GM13976 (cell line): ENCODE measurements around the gene SCGB1A1.
A peak's percentile ranks its signal among the peaks of the same experiment; 100 is the strongest.

Source experiments
- DNase-seq: peaks from one replicate; pipeline ENCODE4 v3.0.0; 2012; ENCODE audit warnings: low spot score
- CTCF ChIP-seq: IDR thresholded peaks from 2 replicates; pipeline ENCODE4 v1.5.1; 2012; ENCODE audit warnings: borderline replicate concordance, mild to moderate bottlenecking; ENCODE audit not compliant: insufficient read depth; ENCODE audit errors: extremely low read depth, missing control alignments, control extremely low read depth
- in situ Hi-C: fragments of 300-500 bp; cut with MboI; formaldehyde crosslinking; loops from one replicate; pipeline ENCODE4 v1.12.0; 2022; ENCODE audit warnings: low sequenced_read_pairs, mixed read lengths, inconsistent platforms; ENCODE audit not compliant: unreplicated experiment

SCGB1A1 gene

GRCh38 chr11:62435846-62436660 is 17.2 kb downstream of the SCGB1A1 start:
- no peak for TF ChIP-seq CTCF
- DNase-seq, result no peak
- in situ Hi-C loops, result no loop called here

- no peak for DNase-seq
- no peak for TF ChIP-seq CTCF
- in situ Hi-C loops, result no loop called here
These were observed 18.8 kb downstream of the SCGB1A1 start for GRCh38 chr11:62437616-62438015.

- in situ Hi-C loops, result no loop called here
- no peak for TF ChIP-seq CTCF
- no peak for DNase-seq
These were observed 19.8 kb downstream of the SCGB1A1 start for GRCh38 chr11:62438641-62439040.

- DNase-seq, result no peak
- in situ Hi-C loops, result no loop called here
- no peak for TF ChIP-seq CTCF
These were observed 21.2 kb downstream of the SCGB1A1 start for GRCh38 chr11:62439785-62440602.

- in situ Hi-C loops, result no loop called here
- no peak for DNase-seq
- TF ChIP-seq CTCF, result no peak
These were observed 24.8 kb downstream of the SCGB1A1 start for GRCh38 chr11:62443390-62444235.

GRCh38 chr11:62444236-62444833 is 25.5 kb downstream of the SCGB1A1 start:
- TF ChIP-seq CTCF, result no peak
- in situ Hi-C loops, result no loop called here
- peak; percentile 61 for DNase-seq
